Hematopoietic multipotent progenitor cell (in vitro differentiated cells): ENCODE results near the gene ISX. TPM values are rescaled to one million over a fixed set of nuclear protein-coding genes. Genes with fewer than 3 reads are reported as not detected.
A peak's percentile ranks its signal among the peaks of the same experiment; 100 is the strongest.
"Not testable (repeated sequence)": the region's sequence is repeated elsewhere in the genome, so short reads cannot be mapped to it uniquely, and the experiment has no call there.

Experiments used
- DNase-seq, 3 donors: peaks; one replicate each; pipeline ENCODE4 v3.0.0-alpha.2; 2011 to 2015; ENCODE audit warnings: low read depth in 2 of 3, low spot score in 2 of 3
- total RNA-seq: library from RNA; depleted of rRNA; stranded (reverse); fragments of >200 nt; gene quantifications from one replicate; pipeline ENCODE4 v1.2.3, GENCODE V29; 2012

ISX gene
- not detected for total RNA-seq

DNA sequence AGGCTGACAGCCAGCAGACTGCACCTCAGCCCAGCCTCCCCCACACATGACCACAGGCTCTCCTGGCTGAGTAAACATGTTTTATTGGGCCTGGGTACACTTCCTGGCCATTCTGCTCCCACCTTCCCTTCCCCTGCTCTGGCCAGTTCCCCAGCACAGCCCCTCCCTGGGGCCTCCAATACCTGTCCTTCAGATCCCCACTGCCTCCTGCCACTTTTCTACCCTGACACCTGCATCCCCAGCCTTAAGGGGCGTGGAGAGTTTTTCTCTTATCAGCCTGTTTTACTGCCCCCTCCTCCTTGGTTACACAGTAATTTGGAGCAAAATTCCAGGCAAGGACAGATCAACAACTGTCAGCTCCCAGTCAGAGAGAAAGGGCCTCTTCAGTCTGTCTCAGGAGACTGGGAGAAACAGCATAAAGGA, at the start of gene ISX:
Gene ISX (plus strand): TSS at position 363 of the 423 bp plus-strand sequence. CDS start 930 bp downstream, outside the sequence.
- DNase-seq, result no peak

DNA sequence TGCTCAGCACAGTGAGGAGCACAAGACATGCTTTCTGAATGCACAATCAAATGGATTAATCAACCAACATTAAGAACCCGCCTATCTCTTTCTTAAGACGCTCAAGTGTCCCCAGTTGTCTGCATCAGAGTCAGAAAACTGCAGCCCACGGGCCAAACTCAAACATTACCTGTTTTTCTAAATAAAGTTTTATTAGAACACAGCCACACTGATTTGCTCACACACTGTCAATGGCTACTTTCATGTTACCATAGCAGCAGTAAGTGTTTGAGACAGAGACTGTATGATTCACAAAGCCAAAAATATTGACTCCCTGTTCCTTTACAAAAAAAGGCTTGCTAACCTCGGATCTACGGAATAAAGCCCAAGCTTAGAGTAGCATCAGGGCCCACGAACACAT, 49.0 kb upstream of the ISX start:
- no peak for DNase-seq

DNA sequence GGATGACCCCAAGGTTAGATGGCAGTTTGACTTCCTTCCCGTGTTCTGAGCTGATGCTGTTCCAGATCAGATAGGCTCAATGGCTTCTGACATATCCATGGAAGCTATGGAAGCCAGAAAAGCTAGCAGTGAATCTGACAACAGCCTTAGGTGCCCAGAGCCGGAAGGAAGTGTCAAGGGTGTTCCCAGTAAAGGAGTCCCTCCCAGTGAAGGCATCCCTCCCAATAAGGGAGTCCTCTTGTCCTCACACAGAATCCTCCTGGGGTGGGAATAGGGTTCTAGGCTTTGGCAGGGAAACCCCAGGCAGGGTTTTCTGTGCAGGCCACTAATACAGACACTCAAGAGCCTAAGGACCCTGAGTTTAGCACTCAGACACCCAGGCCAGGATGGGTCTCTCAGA, 47.0 kb upstream of the ISX start:
- DNase-seq, result no peak

DNA sequence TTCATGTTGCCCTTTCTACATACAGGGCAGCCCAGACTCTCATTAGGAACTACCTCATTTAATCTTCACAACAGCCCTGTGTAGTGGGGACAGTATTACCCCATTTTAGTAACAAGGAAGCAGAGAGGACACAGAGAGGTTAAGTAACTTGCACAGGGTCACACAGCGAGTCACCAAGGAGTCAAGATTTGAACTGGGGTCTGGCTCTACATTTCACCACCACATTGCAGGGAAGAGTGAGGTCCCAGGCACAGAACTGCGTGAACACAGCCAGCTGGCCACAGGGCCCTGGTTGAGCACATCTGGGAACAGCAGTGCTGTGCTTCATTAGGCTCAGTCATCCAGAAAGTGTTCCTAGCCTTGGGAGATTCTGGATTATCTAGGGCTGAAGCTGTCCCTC, 45.4 kb upstream of the ISX start:
- no peak for DNase-seq

DNA sequence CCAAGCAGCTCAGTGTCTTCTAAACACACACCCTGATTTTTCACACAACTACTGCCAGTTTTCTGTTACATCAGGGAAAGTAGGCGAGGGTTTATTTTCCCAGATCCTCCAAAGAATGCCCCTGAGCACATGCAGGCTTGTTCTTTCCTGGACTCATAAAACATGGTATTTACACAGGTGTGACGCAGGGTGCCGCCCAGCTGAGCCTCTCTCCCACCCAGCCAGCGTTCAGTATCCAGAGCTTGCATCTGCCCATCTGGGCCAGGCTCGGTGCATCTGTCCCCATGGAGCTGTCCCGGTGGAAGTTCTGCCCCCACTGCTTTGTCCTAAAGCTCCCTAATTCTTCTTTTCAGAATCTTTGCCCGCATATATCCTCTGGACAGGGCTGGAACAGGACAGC, 44.8 kb upstream of the ISX start:
- DNase-seq, result no peak

DNA sequence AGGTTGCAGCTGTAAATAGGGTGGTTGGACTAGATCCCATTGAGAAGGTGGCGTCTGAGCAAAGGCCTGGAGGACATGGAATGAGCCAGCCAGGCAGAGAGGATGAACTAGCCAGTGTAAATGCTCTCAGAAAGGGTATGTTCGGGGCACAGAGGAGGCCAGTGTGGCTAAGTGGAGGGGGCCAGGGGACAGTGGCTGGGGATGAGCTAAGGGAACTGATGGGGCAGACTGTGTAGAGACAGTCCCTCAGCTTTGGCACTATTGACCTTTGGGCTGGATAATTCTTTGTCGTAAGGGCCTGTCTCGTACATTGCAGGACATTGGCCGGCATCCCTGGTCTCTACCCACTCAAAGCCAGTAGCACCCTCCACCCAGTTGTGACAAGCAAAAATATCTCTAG, 43.7 kb upstream of the ISX start:
- no peak for DNase-seq

DNA sequence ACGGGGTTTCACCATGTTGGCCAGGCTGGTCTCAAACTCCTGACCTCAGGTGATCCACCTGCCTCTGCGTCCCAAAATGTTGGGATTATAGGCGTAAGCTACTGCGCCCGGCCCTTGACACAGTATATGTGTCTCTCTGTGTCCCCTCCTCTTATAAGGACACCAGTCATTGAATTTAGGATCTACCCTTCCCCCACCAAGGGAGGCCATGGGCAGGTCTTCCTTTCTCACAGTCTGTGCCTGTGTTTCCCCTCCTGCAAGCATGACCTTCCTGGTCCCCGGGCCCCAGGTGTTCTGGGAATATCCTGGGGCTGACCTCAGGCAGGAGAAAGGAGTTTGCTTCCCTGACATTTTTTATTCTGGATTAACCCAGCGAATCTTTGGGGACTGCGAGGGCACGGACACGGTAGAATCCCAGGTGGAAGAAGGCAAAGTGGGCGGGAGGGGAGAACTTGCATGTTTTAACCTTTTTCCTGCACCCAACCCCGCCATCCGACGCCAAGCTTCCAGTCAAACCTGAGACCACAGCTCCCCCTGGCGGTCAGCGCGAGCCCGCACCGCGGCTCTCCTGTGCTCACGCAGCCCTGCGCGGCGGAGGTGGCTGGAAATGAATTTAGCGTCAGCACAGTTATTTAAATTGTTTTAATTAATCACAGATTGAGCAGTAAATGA, 42.1 kb upstream of the ISX start:
- DNase-seq, result peak in 2 of 3 donors; percentile 38 to 58

DNA sequence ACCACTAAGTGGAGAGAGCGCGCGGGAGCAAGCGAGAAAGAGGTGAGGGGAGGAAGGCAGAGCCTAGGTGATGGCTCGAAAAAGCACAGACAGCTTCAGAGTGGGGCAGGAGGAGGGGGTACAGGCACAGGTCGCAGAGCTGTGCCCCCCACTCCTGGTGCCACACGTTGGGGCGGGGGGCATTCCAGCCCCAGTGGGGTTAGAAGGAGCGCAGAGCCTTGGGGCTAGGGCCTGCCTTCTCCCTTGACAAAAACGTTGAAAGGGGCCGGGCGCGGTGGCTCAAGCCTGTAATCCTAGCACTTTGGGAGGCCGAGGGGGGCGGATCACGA, 41.6 kb upstream of the ISX start:
- no peak for DNase-seq

DNA sequence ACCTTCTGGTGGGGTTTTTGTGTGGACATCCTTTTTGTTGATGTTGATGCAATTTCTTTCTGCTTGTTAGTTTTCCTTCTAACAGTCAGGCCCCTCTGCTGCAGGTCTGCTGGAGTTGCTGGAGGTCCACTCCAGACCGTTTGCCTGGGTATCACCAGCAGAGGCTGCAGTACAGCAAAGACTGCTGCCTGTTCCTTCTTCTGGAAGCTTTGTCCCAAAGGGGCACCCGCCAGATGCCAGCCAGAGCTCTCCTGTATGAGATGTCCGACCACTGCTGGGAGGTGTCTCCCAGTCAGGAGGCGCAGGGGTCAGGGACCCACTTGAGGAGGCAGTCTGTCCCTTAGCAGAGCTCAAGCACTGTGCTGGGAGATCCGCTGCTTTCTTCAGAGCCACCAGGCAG, 35.8 kb upstream of the ISX start:
- DNase-seq, result not testable (repeated sequence)

DNA sequence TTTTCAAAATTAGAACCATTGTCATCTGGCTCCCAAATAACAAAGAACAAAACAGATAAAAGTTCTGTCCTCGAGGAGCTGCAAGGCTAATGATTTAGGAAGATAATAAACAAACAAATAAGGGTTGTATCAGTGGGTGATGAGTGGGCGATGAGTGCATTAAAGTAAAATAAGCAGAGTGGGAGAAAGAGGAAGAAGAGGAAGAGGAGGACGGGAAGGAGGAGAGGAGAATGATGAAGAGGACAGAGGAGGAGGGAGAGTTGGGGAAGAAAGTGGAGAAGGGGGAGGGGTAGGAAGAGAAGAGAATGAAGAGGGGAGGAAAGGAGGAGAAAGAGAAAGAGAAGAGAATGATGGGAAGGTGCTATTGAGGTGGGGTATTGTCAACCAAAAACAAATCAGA, 33.4 kb upstream of the ISX start:
- no peak for DNase-seq

DNA sequence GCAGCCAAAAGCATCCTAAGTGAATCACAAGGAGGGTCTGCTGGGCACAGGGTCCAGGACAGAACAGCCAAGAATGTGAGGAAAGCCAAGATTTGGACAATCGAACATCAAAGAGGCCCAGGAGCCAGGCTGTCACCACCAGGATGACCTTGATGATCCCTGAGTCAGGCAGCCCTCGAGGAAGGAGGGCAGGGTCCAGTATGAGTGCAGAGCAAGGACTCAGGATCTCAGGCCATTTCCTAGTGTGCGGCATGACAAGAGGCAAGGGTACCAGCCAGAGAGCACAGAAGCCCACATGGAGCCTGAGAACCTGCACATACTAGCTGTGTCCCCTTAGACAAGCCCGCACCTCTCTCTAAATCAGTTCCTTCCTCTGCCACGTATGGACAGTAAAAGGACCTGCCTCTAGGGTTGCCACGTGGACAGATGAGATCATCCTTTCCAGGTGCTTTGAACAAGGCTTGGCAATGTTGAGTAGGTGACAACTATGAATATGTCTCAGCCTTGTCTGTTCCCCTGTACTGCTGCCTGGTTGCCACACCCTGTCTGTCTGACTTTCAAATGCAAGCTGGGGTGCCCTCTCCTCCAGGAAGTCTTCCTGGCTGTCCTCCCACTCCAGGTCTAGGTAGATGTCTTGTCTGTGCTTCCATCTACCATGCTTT, 32.2 kb upstream of the ISX start:
- no peak for DNase-seq

DNA sequence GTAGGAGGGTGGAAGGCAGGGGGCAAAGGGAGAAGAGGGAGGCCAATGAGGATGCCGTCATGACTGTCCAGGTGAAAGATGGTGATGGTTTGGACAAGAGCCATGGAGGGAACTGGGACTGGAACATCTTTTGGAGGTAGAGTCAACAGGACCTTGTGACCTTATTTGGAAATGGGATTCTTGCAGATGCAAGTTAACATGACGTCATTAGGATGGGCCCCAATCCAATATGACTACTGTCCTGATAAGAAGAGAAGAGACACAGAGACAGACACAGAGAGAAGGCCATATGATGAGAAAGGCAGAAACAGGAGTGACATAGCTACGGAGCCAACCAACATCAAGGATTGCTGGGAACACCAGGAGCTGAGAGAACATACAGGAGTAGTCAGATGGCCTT, 31.0 kb upstream of the ISX start:
- DNase-seq, result no peak

DNA sequence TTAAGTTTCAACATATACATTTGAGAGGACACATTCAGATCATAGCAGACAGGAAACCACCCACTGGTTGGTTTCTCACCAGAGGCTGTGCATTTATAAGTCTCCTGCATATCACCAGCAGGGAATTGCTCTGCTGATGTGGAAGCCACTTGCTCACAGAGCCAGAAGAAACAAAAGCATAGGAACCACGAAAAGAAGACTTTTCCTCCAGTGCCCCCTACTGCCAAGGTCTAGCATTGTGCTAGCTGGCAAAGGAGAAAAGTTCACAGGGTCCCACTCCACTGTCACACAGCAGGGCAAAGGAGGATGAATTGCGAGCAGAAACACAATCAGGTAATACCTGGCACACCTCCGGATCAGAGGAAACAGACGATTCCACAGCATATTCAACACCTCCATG, 28.9 kb upstream of the ISX start:
- DNase-seq, result no peak

DNA sequence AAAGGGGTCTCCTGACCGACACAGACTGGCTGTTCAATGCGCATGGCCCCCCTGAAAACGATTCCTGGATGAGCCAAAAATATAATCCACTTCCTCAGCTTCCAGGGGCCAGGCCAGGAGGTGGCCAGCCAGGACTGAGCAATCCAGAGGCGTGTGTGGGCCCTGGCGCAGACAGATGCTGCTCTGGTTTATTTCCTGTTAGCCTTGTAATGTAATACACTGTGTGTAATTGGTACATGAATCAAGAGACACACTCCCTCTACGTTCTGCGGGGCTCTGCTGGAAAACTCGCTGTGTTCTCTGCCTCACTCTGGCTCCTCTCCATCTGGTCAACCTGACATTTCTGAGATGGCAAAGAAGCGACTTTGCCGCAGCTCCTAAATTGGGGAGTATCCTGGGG, 26.3 kb upstream of the ISX start:
- DNase-seq, result no peak

DNA sequence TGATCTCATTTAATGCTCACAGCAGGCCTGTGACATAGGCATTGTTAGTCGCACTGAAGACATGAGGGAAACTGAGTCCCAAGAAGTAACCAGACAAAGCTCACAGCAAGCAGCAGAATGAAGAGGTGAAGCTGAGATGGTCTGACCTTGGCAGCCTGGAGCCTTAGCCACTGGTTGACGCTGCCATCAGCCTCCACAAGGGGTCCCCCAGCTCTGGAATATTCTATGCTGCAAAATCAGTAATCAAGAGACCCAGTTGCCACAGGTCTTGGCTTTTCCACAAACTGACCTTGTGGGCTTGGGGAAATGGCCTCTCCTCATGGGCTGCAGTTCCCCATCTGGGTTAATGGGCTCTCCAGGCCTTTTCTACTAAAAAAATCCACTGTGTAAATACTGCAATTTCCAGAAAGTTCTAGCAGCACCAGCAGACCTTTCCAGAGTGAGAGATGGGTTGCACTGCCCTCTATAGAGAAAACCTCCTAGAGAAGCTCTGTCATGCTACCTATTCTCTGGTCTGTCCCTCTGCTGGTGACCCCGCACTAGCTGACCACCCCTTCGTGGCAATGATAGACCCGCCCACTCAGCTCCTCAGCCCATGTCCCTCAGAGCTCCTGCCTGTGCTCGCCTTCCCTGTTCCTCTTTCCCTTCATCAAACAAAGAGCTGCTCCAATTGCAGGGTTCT, 22.6 kb upstream of the ISX start:
- no peak for DNase-seq

DNA sequence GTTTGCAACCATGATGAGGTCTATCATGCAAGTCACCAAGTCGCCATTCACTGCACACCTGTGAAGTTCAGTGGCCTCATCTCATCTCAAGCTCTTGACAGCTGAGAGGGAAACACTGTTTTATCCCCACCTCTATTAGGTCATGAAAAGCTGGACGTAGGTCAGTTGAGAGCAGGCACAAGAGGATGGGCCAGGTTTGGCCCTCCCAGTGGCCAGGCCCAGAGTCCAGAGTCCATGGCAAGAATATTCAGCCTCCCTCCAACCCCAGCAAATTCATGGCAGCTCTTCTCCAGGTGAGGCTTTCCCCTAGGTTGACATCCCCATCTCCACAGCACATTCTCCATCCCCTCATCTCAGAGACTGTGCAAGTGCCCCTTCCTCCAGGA, 22.0 kb upstream of the ISX start:
- DNase-seq, result no peak

DNA sequence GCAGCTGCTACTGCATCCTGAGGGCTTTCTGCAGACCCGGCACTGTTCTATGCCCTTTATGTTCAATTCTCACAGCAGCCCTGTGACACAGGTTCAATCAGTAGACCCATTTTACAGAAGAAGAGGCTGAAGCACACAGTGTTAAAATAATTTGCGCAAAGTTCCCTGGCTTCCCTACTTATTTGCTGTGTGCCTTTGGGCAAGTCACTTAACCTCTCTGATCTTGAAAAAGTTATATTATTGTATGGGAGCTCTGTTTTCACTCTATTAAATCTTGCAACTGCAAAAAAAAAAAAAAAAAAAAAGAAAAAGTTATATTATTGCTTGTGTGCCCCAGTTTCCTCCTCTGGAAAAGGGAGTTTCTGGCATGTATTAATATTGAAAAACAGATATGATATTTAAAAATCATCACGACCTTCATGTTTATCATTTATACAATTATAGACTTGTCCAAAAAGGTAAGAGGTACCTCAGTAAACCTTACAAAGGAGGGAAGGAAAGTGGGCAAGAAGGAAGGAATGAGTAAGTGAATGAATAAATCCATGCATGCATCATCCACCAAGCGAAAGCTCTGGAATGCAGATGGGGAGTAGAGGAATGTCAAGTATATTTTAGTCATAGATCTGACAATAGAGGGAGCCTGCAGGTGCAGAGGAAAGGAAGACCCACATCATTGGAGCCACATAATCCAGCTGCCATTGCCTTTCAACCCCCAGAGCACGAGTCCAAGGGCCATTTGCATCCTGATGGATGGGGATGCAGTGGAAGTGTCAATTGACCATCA, 21.2 kb upstream of the ISX start:
- DNase-seq, result no peak

DNA sequence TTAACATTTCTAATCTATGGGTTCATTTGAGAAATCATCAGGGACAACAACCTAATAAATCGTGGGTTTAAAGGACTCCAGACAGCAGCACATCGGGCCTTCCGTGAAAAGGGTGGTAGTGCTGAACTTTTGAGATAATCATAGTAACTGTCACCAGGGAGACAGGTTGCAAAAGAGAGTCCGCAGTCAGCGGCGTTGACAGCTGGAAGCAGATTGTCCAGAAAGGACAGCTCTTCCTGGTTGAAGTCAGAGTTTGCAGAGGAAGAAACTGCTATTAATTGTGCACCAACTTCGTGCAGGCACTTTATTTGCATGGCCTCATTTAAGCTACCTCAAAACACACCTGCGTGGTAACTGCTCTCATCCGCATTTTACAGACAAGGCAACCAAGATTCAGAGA, 20.5 kb upstream of the ISX start:
- DNase-seq, result no peak

DNA sequence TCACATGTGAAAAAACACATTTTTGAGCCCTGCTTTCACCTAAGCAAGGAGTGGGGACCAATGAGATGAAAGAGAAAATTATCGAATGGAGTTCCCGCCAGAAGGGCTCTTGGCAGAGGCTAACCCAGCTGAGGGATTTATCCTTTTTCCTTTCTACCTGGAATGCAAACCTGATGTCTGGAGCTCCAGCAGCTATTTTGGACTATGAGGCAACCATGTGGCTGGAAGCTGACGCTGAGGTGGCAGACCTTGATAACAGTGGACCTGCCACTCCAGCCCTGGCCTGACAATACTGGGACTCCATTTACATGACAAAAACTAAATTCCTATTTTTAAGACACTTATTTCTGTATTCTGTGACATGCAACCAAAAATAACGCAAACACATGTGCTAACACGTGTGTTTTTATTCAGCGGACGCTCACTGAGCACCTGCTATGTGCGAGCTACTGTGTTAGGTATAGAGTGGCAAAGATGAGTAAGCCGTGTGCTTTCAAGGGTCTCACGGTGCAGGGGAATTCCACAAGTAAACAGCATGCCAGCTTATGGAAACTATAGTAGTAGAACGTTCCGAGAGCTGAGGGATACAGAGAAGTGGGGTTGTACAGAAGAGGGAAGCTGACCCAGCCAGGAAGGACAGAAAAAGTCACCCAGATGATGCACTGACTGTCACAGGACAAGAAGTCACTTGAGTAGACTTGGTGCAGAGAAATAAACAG, 19.1 kb upstream of the ISX start:
- DNase-seq, result no peak

DNA sequence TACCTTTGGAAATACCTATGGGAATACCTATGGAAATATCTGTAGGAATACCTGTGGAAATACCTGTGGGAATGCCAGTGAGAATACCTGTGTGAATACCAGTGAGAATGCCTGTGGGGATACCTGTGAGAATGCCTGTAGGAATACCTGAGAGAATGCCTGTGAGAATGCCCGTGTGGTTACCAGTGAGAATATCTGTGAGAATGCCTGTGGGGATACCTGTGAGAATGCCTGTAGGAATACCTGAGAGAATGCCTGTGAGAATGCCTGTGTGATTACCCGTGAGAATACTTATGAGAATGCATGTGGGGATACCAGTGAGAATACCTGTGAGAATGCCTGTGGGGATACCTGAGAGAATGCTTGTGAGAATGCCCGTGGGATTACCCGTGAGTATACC, 15.9 kb upstream of the ISX start:
- not testable (repeated sequence) for DNase-seq

DNA sequence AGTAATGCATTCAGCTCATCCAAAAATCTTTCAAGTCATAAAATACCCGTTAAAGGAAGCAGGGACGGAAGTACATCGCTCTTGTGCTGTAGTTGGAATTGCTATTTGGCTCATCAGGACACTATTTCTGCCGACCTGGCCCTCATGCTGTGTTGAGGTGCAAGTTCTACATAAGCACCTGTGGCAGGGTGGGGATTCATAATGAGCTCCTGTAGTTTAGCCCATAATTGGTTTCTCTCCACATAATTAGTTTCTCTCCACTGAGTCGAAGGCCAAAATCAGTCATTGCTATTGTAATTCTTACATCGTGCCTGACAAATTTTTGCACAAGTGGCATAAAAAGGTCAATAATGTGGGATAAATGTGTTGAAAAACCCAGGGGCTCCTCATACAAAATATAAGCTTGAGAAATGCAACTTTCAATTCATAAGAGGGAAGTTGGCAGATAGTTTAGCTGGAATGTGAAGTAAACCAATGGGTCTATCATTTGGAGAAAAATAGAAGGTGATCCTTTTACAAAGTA, 14.9 kb upstream of the ISX start:
- DNase-seq, result no peak
